ENCODE results near the gene RGS11.

- no peak for TF ChIP-seq SMC3 (conservative IDR thresholded peaks at IDR 0.05; ENCODE audit: poor library complexity)
- no peak for TF ChIP-seq CTCF (IDR thresholded peaks at IDR 0.05; ENCODE audit: poor library complexity, severe bottlenecking)
- no peak for TF ChIP-seq REST (IDR thresholded peaks at IDR 0.05; ENCODE audit: borderline replicate concordance)
- TF ChIP-seq TAF1 (IDR thresholded peaks at IDR 0.05; ENCODE audit: low read depth) = no peak
- no peak for TF ChIP-seq EP300 (conservative IDR thresholded peaks at IDR 0.05; ENCODE audit: poor library complexity, severe bottlenecking)
Observed at GRCh38 chr16:229731-230281, 45.9 kb downstream of the RGS11 start.

Measured in neural cell (in vitro differentiated cells).